H1 (cell line): ENCODE results near the gene TMC3.

ENCODE experiments used
- BACH1 ChIP-seq: IDR thresholded peaks from 2 replicates; pipeline ENCODE4 v1.6.1; 2012; ENCODE audit warnings: low read length, improper control_type of control experiment
- BCL11A ChIP-seq, 2 experiments: IDR thresholded peaks; one replicate each; pipeline ENCODE4 v1.6.1; 2011; ENCODE audit warnings: low read depth in 2 of 2, low read length in 2 of 2, mild to moderate bottlenecking in 2 of 2
- CTCF ChIP-seq, 3 experiments: IDR thresholded peaks; 1 replicate in 2 of 3; 2 replicates in 1 of 3; pipeline versions ENCODE4 v1.5.1 to v1.6.1; 2011; ENCODE audit warnings: low read length in 3 of 3, mild to moderate bottlenecking in 3 of 3, inconsistent platforms in 2 of 3, low read depth in 1 of 3, moderate library complexity in 1 of 3; ENCODE audit not compliant: insufficient read depth in 1 of 3; ENCODE audit errors: control extremely low read depth in 1 of 3
- MAX ChIP-seq: IDR thresholded peaks from 2 replicates; pipeline ENCODE4 v1.6.1; 2012; ENCODE audit warnings: inconsistent platforms
- PHF8 ChIP-seq: fragments of 200-600 bp; sonication (generic); conservative IDR thresholded peaks from 2 replicates; pipeline ENCODE4 v1.7.1; 2012; ENCODE audit warnings: low read depth, mild to moderate bottlenecking, inconsistent platforms, low read length, moderate library complexity
- POLR2A ChIP-seq, 2 experiments: IDR thresholded peaks; 1 replicate in 1 of 2; 2 replicates in 1 of 2; pipeline ENCODE4 v1.6.1; 2011; ENCODE audit warnings: low read depth in 2 of 2, low read length in 2 of 2, mild to moderate bottlenecking in 2 of 2; ENCODE audit errors: control extremely low read depth in 1 of 2
- POLR2AphosphoS5 ChIP-seq: IDR thresholded peaks from 2 replicates; pipeline ENCODE4 v1.6.1; 2011; ENCODE audit warnings: low read depth, low read length
- RAD21 ChIP-seq, 2 experiments: IDR thresholded peaks in 1 of 2; conservative IDR thresholded peaks in 1 of 2; 2 replicates each; pipeline ENCODE4 v1.6.1; 2011; ENCODE audit warnings: low read depth in 2 of 2, low read length in 2 of 2, improper control_type of control experiment in 1 of 2, inconsistent platforms in 1 of 2, mild to moderate bottlenecking in 1 of 2, moderate library complexity in 1 of 2
- SAP30 ChIP-seq: fragments of 300-600 bp; sonication (generic); IDR thresholded peaks from 2 replicates; pipeline ENCODE4 v1.7.1; 2012; ENCODE audit warnings: low read length, moderate library complexity, mild to moderate bottlenecking, inconsistent platforms; ENCODE audit not compliant: insufficient read depth, insufficient replicate concordance
- SP1 ChIP-seq: IDR thresholded peaks from 2 replicates; pipeline ENCODE4 v1.6.1; 2011; ENCODE audit warnings: low read depth, low read length
- YY1 ChIP-seq: IDR thresholded peaks from 2 replicates; pipeline ENCODE4 v1.6.1; 2011; ENCODE audit warnings: low read depth, mild to moderate bottlenecking, low read length

- TF ChIP-seq POLR2A (IDR thresholded peaks at IDR 0.05; ENCODE audit: control extremely low read depth in 1 of 2, low read depth in 2 of 2, low read length in 2 of 2) (no peak), BACH1 (no peak), CTCF (IDR thresholded peaks at IDR 0.05; ENCODE audit: control extremely low read depth in 1 of 3, insufficient read depth in 1 of 3, low read depth in 1 of 3, low read length in 3 of 3) (no peak), PHF8 (no peak), SP1 (no peak), RAD21 (IDR thresholded peaks at IDR 0.05 in 1 of 2, conservative IDR thresholded peaks at IDR 0.05 in 1 of 2; ENCODE audit: low read depth in 2 of 2, low read length in 2 of 2) (no peak), MAX (no peak), YY1 (no peak), BCL11A (IDR thresholded peaks at IDR 0.05; ENCODE audit: low read depth in 2 of 2, low read length in 2 of 2) (no peak), SAP30 (no peak), POLR2AphosphoS5 (no peak)
Measured at GRCh38 chr15:81384891-81385720, 11.1 kb upstream of the TMC3 start.
